ENCODE results near the gene KIAA1958. TPM values are rescaled to one million over a fixed set of nuclear protein-coding genes. Genes with fewer than 3 reads are reported as not detected.

The KIAA1958 gene
- total and polyA plus RNA-seq, 7 donors: 0.60 to 8.0 (median 4.3) TPM

DNA sequence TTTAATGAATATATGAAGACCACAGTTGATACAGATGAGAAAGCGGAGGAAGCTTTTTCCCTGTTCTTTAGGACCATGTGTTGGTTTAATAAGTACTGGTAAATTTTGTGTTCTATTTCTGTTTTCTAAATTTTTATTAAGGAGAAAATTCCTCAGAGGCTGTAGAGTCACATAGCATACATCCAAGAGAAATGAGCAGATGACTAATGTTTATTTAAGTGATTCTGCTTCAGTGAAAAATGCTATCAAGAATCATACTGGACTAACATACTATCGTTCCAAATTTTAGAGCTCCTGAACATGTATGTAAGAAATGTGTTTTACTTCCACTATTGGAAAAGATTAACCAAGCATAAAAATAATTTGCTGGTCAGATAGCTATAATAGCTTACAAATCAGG is 115.0 kb downstream of the KIAA1958 start:
- Histone ChIP-seq H3K4me1 (no peaks in the 10 kb centered on the region), H3K36me3 (no peaks in the 10 kb centered on the region), H3K27ac (no peak overlapping the region), H3K27me3 (no peaks in the 10 kb centered on the region), H3K9me3 (no peaks in the 10 kb centered on the region), H3K4me3 (no peak overlapping the region)
- intact Hi-C loops (cut with DNase I): no loop called here
- WGBS, 2 donors: 72 to 86% methylated on average over 2 of the region's 2 CpGs
- DNase-seq: no peak
- TF ChIP-seq POLR2AphosphoS5 (IDR thresholded peaks at IDR 0.05) (no peak), EP300 (IDR thresholded peaks at IDR 0.05) (no peak), POLR2A (IDR thresholded peaks at IDR 0.05) (no peak)
- TF ChIP-seq, protein P1, sequence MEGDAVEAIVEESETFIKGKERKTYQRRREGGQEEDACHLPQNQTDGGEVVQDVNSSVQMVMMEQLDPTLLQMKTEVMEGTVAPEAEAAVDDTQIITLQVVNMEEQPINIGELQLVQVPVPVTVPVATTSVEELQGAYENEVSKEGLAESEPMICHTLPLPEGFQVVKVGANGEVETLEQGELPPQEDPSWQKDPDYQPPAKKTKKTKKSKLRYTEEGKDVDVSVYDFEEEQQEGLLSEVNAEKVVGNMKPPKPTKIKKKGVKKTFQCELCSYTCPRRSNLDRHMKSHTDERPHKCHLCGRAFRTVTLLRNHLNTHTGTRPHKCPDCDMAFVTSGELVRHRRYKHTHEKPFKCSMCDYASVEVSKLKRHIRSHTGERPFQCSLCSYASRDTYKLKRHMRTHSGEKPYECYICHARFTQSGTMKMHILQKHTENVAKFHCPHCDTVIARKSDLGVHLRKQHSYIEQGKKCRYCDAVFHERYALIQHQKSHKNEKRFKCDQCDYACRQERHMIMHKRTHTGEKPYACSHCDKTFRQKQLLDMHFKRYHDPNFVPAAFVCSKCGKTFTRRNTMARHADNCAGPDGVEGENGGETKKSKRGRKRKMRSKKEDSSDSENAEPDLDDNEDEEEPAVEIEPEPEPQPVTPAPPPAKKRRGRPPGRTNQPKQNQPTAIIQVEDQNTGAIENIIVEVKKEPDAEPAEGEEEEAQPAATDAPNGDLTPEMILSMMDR (IDR thresholded peaks at IDR 0.05): no peak

DNA sequence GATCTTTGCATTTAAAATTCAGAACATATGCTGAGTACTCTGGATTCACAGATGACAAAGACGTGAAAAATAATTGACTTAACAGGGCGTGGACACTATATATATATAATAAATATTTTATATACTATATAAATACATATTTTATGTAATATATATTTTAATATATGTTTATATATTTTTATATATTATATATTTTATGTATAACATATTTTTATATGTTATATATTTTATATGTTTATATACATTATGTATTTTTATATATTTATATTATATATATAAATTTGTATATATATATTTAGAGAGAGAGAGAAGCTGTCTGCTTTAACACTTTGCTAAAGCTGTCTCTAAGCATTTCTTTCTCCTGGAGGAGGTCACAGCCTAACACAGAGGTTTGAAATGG is 118.2 kb downstream of the KIAA1958 start:
- WGBS, 2 donors: 93 to 94% methylated on average over 2 of the region's 2 CpGs
- no peaks in the 10 kb centered on the region for H3K36me3 ChIP-seq

DNA sequence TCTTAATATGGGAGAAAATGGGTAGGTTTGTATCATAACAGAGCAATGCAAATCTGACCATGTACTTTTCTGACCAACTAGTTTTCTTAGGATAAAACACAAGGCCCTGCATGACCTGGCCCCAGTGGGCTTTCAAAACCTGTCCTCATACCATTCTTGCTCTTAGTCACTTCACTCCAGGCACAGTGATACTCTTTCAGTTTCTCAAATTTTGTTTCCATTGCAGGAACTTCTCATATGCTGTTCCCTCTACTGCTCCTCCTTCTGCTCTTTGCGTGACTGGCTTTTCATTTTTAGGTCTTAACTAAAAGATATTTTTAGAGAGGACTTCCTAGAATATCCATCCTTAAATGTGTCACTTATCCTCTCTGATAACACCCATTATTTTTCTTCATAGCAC is 118.9 kb downstream of the KIAA1958 start:
- intact Hi-C loops (cut with DNase I): no loop called here
- H3K4me3 ChIP-seq: no peak overlapping the region
- H3K9me3 ChIP-seq: no peaks in the 10 kb centered on the region
- H3K27ac ChIP-seq: no peak overlapping the region
- no peak for TF ChIP-seq EP300 (IDR thresholded peaks at IDR 0.05)
- TF ChIP-seq POLR2A (IDR thresholded peaks at IDR 0.05): no peak
- TF ChIP-seq POLR2AphosphoS5 (IDR thresholded peaks at IDR 0.05): no peak
- TF ChIP-seq, protein P1 (IDR thresholded peaks at IDR 0.05): no peak
- no peaks in the 10 kb centered on the region for H3K27me3 ChIP-seq
- WGBS, 2 donors: 86 to 92% methylated on average over 1 of the region's 1 CpG
- no peaks in the 10 kb centered on the region for H3K36me3 ChIP-seq
- DNase-seq: no peak
- H3K4me1 ChIP-seq: no peaks in the 10 kb centered on the region

More for the DNA sequence above, 118.2 kb downstream of the KIAA1958 start:
- no peaks in the 10 kb centered on the region for H3K9me3 ChIP-seq
- no peak overlapping the region for H3K4me3 ChIP-seq
- no peaks in the 10 kb centered on the region for H3K4me1 ChIP-seq
- DNase-seq: no peak
- intact Hi-C loops (cut with DNase I): no loop called here
- no peak overlapping the region for H3K27ac ChIP-seq
- H3K27me3 ChIP-seq: no peaks in the 10 kb centered on the region
- TF ChIP-seq, protein P1 (IDR thresholded peaks at IDR 0.05): no peak
- no peak for TF ChIP-seq EP300 (IDR thresholded peaks at IDR 0.05)
- no peak for TF ChIP-seq POLR2A (IDR thresholded peaks at IDR 0.05)

DNA sequence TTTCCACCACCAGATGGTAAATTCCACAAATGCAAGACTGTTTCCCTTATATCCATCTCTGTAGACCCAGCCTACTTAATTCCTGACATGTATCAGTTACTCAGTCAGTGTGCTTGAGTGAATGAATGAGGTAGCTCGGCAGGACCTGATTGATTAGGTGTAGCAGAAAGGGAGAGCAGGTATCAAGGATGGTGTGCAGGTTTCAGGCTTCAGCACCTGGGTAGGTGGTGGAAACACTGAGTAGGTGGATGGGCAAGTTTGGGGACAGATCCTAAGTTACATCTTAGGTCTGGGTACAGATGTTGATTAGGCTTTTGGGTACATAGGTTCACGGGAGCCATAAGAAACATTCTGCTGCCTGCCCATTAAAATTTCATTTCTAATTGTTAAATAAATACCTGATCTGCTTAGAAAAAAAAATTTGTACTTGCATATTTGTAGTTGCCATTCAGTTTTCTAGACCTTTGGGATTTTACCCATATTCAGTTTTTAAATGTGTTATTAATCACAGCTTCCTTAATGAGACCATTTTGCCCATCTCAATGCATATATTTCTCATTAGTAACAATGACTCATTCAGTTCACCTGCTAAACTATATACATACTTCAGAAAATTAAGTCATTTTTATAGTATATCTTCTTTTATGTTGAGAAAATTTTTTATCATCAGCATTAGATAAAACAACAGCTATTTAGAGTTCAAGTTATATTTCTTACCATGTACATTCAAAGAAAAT is 119.5 kb downstream of the KIAA1958 start:
- TF ChIP-seq POLR2AphosphoS5 (IDR thresholded peaks at IDR 0.05) (no peak), EP300 (IDR thresholded peaks at IDR 0.05) (no peak), POLR2A (IDR thresholded peaks at IDR 0.05) (no peak)
- TF ChIP-seq, protein P1 (IDR thresholded peaks at IDR 0.05): no peak
- Histone ChIP-seq H3K9me3 (no peaks in the 10 kb centered on the region), H3K36me3 (no peaks in the 10 kb centered on the region), H3K27ac (no peak overlapping the region), H3K4me1 (no peaks in the 10 kb centered on the region), H3K27me3 (no peaks in the 10 kb centered on the region), H3K4me3 (no peak overlapping the region)
- intact Hi-C loops (cut with DNase I): no loop called here
- no peak for DNase-seq
- 88 to 90% methylated on average over 2 of the region's 2 CpGs for WGBS, 2 donors

DNA sequence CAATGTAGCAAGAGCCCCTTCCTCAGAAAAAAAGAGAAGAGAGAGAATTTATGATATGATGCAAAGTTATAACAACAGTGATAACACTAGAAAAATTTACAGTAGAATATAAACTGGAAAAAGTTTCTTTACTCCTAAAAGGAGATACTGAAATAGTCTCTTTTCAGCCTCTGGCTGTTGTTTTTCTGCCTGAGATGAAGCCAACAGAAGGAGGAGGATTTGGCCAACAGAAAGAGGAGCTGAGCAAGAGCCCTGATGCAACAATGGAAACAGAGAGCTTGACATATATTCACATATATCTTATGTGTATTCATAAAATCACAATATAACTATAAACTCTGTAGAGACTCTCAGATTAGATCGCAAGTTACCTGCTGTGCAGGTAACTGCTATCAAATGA is 122.2 kb downstream of the KIAA1958 start:
- WGBS, 2 donors: 96 to 100% methylated on average over 1 of the region's 1 CpG
- no peaks in the 10 kb centered on the region for H3K4me1 ChIP-seq
- no peaks in the 10 kb centered on the region for H3K27me3 ChIP-seq
- TF ChIP-seq POLR2A (IDR thresholded peaks at IDR 0.05) (no peak), EP300 (IDR thresholded peaks at IDR 0.05) (no peak), POLR2AphosphoS5 (IDR thresholded peaks at IDR 0.05) (no peak)
- TF ChIP-seq, protein P1 (IDR thresholded peaks at IDR 0.05): no peak
- H3K4me3 ChIP-seq: no peak overlapping the region
- intact Hi-C loops (cut with DNase I): no loop called here
- H3K9me3 ChIP-seq: no peaks in the 10 kb centered on the region
- no peaks in the 10 kb centered on the region for H3K36me3 ChIP-seq
- DNase-seq: no peak
- H3K27ac ChIP-seq: no peak overlapping the region

All from sigmoid colon (tissue), 7 donors.